Tibial nerve (tissue), 3 donors: Measurements from ENCODE around the gene SLC37A1.

Experiments
- CTCF ChIP-seq, 5 experiments: fragments of 200-600 bp in 3 of 5; fragments of 450-650 bp in 2 of 5; sonication (generic) in 3 of 5; IDR thresholded peaks; one replicate each; pipeline ENCODE4 v1.5.1; 2016 to 2019; ENCODE audit warnings: antibody characterized with exemption in 5 of 5, mild to moderate bottlenecking in 3 of 5, moderate library complexity in 2 of 5
- POLR2A ChIP-seq, 2 donors: fragments of 450-650 bp; IDR thresholded peaks; one replicate each; pipeline ENCODE4 v1.6.1; 2017; ENCODE audit warnings: antibody characterized with exemption in 2 of 2, mild to moderate bottlenecking in 2 of 2, moderate library complexity in 2 of 2

- TF ChIP-seq CTCF (IDR thresholded peaks at IDR 0.05): no peak
- TF ChIP-seq POLR2A (IDR thresholded peaks at IDR 0.05): no peak
These were observed 38.6 kb upstream of the SLC37A1 start for GRCh38 chr21:42475036-42475435.
